NCI-H128 (cell line): ENCODE results near the gene ADRA1B.

Source experiments
- DNase-seq: peaks from one replicate; lab custom pipeline; 2025; ENCODE audit not compliant: unreplicated experiment; lab: John Stamatoyannopoulos, UW

The ADRA1B gene

DNA sequence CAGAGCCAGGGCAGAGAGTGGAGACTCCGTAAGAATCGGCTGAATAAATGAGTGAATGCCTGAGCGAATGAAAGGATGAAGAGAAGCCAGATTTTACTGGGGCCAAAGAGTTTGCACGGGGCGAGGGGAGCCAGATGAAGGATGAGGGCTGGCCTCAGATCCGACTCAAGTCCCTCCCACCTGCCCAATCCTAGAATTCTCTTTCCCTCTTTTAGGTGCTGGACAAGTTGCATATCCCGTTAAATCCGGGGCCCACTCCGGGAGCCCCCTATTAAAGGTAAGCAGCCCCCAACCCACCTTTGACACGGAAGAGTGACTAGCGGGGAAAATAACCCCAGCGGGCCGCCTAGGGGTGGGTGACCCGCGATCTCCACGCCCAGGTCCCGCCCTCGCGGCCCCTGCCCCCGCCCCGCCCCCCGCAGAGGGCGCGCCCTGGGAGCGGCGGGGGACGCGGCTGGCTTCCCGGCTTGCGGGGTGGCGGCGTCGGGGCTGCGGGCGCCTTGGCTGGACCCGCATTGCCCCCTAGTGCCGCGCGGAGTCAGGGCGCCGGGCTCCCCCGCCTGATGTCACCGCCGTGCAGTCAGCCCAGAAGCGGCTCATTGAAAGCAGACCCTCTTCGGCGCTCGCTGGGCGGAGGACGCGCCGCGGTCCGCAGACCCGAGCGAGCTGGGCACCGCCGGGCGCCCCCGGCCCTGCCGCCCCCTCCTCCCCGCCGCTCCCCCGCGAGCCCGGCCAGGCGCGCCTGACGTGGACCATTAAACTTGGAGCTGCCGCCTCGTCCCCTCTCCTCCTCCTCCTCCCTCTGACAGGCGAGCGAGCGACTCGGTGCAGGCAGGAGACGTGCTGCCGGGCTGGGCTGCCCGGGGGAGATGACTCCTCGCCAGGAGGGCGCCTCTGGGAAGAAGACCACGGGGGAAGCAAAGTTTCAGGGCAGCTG is at the start of gene ADRA1B:
ADRA1B (plus strand) TSS at position 579 of the 937 bp plus-strand sequence. CDS start 424 bp downstream, outside the sequence.
- no peak for DNase-seq

DNA sequence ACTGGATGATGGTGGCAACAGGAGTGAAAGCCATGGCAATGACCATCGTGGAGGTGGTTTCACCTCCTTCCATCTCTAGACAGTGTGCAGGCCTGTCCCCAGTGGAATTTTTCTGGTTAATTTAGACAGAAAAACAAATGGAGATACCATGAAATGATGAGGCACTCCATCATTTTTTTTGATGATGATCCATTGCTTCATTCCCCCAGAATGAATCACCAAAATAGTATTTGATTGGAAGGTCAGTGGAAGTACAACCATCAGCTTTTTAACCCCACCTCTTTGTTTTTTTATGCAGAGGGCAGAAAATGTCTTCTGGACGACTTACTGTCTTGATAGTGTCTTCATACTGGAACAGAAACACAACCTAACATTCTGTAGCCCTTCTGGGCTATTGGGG is 42.6 kb upstream of the ADRA1B start:
- DNase-seq: no peak

DNA sequence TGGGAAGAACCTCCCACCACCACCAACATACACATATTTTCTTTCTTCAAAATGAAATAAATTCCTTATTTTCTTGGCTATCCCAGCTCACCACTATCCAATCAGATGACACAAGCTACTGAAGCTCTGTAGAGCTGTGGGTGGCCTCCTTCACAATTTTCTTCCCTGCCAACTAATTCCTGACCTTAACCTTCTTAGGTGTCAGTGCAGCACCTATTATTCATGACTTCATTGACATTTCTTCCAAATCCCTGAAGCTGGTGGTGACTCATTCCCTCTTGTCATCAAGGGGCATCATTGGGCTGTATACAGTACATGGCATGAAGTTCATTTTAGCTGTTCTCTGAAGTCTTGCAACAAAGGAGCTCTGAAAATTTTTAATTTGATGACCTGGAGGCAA is 42.0 kb upstream of the ADRA1B start:
- DNase-seq: no peak

DNA sequence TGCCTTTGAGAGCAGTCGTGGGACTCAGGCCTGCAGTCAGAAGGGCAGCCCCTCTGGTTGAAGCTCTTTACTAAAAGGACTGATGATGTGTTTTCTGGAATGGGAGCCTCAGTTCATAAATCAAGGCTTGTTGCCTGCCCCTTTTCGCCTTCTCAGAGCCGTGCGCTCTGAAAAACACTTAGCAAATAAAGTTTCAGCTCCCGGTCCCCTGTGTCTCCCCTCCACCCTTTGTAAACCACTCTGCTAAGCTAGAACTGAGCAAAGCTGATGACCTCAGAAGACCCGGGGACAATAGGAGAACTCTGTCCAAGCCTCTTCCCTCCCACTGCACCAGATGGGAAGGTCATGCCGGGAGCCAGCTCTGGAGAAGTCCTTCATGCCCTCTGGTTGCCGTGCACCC is 39.3 kb upstream of the ADRA1B start:
- DNase-seq: no peak

DNA sequence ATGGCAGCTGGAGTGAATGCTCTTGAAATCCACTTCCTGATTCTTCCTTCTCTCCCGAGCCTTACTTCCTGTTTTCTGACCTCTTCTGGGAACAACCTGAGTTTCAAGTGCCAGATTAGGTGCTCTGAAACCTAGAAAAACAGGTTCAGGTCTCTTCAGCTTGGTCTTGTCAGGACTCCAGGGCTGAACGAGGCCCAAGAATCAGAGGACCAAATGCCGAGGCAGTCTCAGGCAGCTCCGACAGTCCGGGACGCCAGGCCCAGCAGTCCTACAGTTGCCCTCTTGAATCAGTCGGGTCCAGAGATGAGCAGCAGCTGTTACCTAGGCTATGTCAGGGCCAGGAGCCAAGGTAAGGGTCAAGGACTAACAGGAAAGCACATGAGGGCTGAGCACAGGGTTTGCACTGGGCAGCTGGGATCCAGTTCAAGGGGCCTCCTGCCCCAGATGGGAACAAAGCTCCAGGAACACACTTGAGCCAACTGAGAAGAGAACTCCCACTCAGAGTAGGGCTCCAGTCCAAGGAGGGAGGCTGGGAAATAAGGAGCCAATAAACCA is 38.3 kb upstream of the ADRA1B start:
- DNase-seq: no peak

DNA sequence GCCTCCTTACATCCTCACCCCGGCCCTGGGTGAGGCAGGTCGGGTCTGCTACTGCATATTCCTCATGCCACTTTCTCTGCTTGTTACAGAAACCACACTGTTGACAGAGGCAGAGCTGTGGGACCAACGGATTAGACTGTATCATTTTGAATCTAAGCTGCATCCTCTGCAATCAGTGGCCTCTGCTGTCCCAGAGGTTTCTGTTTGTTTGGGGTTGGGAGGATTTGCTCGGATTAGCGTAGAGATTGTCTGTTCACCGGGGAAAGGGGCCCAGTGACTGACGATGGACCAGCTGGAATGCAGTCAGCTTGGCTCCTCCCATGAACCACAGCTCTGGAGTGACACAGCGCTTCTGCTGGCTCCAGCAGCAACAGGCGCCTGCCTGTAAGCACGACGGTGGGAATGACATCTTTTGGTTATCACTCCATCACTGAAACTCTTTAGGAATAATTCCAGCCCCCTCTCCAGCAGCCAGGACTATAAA is 37.3 kb upstream of the ADRA1B start:
- DNase-seq: no peak

DNA sequence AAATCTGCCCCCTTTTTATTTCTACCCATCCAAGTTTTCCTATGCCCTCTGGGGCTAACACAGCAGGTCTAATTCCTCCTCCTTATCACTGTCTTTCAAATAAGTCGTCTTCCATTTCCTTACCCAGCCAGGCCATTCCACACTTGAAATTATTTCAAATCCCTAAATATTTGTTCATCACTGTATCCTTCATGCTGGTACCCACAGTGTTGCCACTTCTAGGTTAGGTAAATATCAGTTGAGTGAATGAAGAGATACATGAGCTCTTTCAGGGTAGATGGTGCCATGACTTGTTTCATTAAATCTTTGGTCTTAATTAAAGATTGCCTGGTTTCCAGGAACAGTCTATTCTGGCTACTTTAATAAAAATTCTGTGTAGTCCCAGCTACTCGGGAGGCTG is 35.6 kb upstream of the ADRA1B start:
- no peak for DNase-seq

DNA sequence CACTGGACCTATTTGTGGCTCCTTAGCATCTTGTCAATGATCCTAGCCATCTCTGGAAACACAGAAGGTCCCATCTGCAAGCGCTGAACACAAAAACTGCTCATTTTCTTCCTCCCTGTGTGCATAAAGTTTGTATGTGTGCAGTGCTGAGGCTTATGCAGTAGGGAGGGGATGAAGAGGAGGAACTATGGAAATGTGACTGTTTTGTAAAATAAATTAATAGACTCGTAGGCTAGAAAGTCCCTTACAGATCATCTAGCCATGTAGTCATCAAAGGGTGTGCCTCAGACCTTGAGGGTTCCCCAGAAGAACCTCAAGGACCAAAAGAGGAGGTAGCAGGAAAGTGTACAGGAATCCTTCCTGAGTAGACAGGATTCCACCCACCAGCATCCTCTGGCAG is 34.3 kb upstream of the ADRA1B start:
- no peak for DNase-seq

DNA sequence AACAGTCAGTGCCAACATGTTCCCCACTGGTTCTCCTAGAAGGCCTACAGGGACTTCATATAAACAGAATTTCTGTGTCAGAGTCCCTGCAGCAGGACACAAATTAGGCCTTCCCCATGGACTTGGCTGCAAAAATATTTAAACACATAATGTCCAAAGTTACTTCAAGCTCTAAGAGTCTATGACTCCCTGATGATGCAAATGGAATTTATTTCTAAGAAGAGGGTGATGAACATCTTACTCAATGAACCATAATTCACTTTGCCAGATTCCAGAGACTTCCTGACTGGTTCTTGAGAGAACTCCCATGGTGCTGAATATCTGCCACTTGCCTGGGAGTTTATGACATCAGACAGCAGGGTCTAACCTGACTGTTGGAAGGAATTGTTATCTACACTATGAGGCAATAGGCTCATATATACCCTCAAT is 32.7 kb upstream of the ADRA1B start:
- no peak for DNase-seq

DNA sequence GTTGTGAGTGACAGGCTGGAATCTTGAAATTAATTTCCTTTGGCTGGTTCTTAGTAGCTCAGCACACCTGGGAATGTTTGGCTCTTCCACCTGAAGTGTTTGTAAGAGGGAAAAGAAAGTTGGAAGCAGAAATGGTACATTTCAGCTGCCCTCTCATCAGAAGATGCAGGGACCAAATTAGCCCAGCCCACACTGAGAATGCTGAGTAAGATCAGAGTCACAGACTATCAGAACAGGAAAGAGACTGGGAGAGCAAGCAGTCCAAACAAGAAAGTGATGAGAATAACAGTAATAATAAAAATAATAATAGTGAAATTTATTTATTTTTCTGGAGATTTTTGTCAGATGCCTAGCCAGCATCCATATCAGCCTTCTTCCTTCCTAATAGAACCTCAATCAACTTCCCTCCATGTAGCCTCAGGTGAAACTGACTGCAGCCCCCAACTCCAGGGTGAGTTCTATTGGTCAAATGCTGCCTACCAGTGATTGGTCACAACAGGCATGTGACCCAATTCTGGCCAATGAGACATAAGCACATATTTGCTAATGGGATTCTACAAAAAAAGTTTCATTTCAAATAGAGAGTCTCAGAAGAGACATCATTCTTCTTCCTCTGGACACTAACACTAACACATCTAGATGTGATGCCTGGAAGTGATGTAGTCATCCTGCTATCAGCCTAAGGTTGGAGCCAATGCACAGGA is 31.2 kb upstream of the ADRA1B start:
- DNase-seq: no peak

DNA sequence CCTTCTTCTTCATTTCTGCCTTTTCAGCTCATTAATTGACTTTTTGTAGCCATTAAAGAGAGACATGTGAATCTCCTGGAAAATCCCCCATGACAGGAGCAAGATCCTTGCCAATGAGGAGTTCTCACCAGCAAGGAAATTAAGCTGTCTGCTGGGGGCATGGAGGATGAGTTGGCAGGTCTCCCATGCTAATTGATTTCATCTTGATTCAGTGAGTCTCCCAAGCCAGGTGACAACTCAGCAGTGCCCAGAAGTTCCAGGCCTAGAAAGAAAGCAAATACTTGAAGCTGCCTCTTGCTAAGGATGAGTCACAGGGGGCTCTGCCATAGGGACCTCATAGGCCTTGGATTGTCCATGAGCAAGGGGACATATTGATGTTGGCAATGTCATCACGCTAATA is 30.0 kb upstream of the ADRA1B start:
- DNase-seq: no peak

DNA sequence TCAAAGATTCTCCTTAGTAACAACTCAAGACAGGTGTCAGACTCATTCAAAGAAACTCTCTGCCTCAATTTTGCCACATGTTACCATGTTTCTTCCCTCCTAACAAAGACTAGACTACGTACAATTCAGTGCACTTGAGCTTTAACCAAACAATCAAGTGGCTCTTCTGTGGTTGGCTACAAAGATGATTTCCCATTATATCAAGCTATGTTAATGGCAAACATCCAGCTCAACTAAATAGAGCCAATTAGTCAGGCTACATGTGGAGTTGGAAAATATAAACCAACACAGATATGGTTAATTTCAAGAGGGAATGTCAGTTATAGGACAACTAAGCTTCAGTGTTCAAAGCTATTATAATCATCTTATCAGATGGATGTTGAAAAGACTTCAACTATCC is 29.2 kb upstream of the ADRA1B start:
- DNase-seq: no peak

DNA sequence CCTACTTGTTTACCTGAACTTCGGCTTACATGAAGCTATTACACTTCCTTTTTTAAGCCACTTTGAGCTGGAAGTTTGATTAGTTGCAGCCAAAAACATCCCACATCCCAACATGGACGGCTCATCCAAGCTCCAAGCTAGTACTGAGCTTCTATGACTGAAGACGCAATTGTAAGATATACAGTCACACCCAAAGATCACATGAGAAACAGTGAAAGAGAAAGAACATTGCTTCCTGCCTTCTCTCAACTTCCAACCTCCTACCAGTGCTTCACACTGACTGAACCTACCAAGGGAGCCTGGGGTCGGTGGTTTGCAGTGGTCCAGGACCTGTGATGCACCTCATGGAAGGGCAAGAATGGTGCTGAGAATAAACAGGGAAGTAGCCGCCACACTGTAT is 27.4 kb upstream of the ADRA1B start:
- DNase-seq: no peak

DNA sequence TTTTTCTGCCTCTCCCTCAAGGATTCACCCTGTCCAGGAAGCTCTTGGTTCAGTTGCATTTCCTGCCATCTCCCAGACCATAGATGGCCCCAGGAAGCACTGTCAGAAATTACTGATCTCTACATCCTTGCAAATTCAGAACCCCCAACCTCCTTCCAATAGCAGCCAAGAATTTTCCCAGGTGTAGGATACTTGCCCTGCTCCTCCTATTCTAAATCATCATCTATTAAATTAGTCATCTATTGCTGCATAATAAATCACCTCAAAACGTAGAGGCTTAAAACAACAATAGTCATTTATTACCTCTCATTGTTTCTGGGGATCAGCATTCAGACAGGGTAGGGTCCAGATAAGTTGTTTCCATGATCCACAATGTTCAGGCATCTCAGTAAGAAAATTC is 26.1 kb upstream of the ADRA1B start:
- DNase-seq: no peak

DNA sequence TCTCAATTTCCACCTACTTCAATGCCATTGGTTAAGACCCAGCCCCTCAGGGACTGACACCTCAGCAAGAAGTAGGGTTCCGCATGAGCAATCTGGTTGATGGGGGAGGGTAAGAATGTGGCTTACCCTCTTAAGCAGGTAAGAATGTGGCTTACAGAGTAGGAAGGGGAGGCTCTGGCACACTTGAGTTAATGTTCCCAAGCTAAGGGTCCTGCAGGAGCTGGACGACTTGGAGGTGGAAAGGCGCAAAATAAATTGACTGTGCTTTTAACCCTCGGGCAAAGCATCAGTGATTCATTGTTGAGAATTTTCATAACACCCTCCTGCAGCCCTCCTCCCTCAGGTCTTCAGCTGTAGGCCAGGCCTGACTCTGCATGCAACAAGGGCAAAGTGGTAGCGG is 24.9 kb upstream of the ADRA1B start:
- DNase-seq: no peak

DNA sequence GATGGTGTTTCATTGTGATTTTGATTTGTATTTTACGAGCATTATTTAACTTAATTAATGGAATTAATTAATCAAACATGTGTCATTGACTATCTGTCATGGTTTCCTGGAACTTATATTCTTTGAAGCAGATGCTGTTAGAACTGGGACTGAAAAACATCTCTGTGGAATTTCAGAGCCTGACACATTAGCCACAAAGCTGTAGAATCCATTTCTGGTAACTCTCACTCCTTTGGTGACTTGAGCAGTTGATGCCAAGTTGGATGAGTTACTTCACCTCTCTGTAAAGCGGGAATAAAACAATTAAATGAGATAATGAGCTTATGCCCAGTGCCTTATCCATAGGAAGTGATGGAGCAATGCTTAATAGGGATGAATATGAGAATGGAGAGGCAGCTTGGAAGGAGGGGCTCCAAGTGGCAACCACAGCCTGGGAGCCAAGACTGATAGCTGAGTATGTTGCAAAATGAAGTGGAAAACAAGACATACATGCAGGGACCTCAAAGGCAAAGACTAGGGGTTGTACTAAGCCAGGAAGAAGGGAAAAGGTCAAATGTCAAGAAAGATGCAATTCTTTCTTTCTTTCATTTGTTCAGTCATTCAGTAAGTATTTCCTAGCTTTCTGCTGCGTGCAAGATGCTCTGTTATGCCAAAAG is 23.1 kb upstream of the ADRA1B start:
- no peak for DNase-seq

DNA sequence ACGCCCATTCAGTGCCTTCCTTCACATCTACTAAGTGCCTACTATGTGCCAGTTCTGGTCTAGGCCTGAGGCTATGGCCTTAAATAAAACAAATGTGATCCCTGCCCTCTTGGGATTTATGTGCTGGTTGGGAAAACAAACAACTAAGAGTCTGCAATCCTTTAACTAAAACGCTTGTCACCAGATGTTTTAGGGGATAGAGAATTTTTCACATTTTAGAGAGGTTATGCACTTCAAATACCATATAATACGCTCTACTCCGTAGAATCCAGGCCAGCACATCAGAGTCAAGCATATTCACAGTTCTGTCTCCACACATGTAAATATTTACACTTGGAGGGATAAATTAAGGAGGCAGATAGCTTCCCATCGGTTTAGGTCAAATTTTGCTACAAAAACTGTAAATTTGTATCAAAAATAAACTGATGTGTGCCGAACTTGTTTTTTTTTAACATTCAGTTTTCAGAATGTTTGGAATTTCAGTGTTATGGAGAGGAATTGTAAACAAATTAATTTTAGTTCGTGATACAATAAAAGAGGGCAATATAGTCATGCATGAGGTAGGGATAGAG is 22.0 kb upstream of the ADRA1B start:
- DNase-seq: no peak

DNA sequence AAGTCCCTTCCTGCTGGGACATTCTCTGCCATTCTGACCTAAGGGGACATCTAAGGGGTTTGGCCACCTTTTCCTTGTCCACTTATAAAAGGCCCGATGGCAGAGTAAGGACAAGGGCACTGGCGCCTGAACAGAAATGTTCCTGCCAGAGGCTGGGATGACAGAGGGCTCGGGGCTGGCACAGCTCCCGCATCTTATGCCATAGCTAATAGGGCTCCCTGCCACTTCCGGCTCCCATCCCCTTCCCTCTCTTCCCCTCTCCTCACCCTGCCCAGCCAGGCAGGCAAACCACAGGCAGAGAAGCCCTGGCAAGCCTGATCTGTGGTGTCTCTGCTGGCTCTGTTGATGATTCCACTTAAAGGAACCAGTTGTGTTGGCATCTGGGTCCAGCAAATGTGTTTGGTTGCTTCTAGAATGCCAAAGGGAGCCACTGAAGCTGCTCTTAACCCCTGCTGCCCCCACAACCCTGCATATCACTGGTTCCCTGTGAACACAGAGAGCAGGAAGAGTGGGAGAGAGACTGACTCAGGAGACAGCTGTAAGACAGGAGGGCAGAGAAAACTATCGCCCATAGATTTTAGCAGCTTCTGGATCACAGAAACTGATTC is 18.4 kb upstream of the ADRA1B start:
- no peak for DNase-seq

DNA sequence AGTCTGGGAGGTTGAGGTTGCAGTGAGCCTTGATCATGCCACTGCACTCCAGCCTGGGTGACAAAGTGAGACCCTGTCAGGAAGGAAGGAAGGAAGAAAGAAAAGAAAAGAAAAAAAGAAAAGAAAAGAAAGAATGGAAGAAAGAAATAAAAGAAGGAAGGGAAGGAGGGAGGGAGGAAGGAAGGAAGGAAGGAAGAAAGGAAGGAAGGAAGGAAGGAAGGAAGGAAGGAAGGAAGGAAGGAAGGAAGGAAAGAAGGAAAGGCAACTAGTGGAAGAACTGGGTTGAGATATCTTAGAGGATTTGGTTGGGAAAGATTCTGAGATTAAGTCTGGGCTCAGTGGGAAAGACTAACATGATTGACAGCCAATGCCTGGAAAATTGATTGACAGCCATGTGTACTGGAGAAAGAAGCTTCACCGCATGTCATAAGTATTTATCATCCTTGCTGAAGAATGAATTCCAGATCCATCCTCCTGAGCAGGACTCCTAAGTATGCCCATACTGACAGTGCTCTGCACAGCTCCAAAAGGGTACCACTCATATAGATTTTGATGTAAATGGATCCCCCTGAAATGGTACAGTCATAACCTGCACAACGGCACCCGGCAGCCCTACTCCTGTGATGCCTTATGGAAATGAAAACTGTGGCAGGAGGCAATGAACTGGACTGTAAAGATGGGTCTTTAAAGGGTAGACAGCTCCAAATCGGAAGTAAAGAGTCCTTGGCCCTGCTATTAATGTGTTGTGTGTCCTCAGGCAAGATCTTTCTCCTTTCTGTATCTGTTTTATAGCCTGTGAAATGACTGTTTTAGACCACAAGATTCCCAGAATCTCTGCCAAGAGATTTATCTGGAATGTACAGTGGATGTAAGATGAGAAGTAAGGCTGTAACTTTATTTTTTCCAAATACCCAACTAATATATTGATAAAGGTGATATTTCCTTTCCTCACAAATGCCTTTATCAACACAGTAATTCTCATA is 16.9 kb upstream of the ADRA1B start:
- DNase-seq: no peak
